Stimulated activated CD4-positive, alpha-beta T cell treated with anti-CD3 and anti-CD28 coated beads, Interleukin-1b, Interleukin-23, amount 100 ng/mL, for 48 hours (primary cell): ENCODE measurements around the gene LRRC17.

ENCODE experiments used
- DNase-seq: peaks from one replicate; pipeline ENCODE4 v3.0.0-alpha.2; 2020

The LRRC17 gene

GRCh38 chr7:102912742-102913141 lies at the start of gene LRRC17:
Gene LRRC17 (plus strand): TSS chr7:102913000. CDS start chr7:102933914, 20,914 bp downstream.
- no peak for DNase-seq

- no peak for DNase-seq
These were observed 47.8 kb upstream of the LRRC17 start for GRCh38 chr7:102864958-102865357.

DNA sequence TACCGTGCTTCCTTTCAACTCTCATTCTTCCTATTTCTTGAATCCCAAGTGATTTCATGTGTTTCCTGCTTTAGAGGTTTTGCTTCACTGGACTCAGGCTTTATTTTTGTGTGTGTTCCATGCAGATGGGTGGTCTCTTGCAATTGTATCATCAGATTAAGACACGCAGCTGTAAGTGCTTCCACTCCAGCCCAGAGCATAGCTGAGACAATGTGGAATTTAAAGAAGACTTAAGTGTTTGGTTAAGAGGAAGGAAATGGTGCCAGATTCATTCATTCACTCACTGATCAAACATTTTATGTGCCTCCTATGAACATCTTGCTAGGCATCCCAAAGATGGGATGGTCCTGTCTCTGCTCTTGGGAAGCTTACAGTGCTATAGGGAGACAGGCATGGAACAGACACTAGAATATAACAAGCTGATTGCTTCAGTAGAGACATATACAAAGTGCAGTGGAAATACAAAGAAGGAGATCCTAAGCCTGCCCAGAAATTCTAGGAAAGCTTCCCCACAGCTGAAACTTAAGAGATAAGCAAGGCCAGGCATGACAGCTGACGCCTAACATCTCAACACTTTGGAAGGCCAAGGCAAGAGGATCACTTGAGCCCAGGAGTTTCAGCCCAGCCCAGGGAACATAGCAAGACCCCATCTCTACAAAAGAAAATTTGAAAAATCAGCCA lies 46.1 kb upstream of the LRRC17 start:
- no peak for DNase-seq

- no peak for DNase-seq
These were observed 43.6 kb upstream of the LRRC17 start for GRCh38 chr7:102869195-102869594.

DNA sequence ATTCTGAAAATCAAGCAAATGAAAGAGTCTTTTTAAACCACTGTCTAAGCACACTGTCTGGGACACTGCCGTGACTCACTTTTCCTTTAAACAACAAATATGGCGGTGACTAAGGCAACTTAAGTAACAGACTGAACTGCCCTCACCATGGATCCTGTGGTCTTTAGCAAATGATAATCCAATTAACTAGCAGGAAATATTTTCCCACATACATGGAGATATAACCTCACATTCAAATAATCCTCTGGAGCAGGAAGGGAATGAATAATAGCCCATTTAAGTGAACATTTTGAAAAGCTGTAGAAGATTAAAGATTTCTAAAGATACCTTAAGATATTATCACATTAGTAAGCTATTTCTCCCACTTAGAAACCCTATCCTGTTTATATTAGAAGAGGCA lies 40.3 kb upstream of the LRRC17 start:
- DNase-seq: no peak

DNA sequence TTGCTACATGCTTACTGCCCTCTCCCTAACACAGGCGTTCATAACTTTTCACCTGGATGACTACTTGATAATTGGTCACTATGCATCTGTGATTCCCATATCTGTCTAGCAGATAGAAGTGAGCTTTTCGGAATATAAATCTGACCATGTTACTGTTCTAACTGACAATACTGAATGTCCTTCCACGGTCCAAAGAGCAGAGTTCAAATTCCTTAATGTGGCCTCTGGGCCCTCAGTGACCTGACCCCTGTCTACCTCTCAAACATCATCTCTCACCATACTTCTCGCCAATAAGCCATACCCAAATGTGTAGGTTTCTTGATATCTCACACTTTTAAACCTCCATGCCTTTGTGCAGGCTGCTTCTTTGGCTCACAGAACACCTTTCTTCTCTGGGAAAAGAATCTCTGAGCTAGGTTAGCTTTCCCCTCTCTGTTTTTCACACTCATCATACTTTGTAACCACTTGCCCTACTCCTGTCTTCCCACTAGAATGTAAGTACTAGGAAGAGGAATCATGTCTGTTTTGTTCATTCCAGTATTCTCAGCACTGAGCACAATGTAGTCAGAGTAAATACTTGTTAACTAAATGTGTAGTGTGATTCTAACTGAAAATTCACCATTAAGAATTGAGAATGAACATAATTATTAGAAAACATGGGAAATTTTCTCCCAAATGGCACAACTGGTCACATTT lies 39.2 kb upstream of the LRRC17 start:
- no peak for DNase-seq

DNA sequence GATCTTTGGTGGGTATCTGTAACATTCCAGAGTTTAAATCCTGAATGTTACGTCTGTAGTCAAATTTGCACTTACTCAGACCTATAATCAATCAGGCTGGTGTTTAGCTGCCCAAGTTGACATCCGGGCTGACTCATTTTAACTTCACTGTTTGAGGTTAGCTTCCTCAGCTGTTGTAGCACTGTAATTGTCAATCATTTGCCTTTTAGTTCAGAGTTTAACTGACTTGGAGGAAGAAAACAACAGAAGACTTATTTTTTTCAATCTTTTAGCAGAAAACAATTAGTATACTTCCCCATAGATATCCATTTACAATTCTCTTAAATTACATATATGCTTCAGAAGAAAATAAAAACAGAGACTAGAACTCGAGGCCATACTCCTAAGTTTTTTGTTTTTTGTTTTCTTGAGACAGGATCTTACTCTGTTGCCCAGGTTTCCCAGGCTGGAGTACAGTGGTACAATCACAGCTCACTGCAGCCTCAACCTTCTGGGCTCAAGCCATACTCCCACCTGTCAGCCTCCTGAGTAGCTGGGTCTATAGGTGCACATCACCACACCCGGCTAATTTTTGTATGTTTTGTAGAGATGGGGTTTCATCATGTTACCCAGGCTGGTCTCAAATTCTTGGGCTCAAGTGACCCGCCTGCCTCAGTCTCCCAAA lies 38.5 kb upstream of the LRRC17 start:
- peak; percentile 10 for DNase-seq

DNA sequence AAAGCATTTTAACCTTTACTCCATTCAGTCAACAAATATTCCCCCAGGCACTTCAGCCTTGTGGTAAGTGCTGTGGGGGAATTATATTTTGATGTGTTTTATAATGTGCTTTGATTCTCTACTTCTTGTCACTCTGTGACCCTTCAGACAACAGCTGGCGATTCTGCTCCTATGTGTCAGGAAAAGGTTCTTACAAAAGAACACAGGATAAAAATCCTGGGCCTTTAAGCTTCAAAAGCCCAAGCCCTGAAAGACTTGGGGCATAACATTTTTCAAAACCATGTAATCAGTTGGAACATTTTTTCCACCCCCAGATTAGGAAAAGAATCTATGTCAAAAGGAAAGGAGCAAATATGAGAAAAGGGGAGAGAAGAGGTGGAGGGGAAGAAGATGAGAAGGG lies 37.8 kb upstream of the LRRC17 start:
- DNase-seq: no peak

- peak; percentile 44 for DNase-seq
These were observed 37.0 kb upstream of the LRRC17 start for GRCh38 chr7:102875700-102876295.

DNA sequence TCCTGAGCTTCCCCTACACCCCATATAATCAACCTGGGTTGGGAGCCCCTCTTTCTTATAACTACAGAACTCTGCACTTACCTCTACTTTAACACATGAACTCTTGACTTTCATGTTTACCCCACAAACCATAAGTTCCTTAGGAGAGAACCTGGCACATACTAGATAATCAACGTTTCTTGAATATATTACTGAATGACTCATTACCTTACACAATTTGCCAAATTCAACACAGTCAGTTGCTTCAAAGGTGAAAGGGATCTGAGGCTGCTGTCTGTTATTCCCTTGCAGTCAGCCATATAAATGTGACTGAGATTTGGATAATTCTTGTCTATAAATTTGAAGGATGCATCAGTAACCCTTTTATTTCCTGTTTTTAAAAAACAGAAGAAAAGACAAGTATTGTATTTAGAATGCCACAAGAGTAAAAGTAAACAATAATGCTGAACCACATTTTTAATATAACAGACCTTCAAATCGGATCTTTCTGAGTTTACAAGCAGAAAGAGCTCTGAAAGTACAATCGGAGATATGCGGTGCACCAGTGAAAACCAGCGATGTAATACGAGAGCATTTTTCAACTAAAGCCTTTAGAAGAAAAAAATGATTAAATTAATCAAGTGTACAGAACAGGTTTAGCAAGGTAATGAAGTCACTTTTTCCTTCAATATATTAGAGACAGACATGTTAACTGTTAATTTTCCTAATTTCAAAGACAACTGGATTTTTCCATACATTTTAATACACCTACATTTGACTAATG lies 29.5 kb upstream of the LRRC17 start:
- no peak for DNase-seq

- DNase-seq: no peak
These were observed 24.1 kb upstream of the LRRC17 start for GRCh38 chr7:102888561-102889233.

GRCh38 chr7:102889851-102890250 lies 22.9 kb upstream of the LRRC17 start:
- no peak for DNase-seq

DNA sequence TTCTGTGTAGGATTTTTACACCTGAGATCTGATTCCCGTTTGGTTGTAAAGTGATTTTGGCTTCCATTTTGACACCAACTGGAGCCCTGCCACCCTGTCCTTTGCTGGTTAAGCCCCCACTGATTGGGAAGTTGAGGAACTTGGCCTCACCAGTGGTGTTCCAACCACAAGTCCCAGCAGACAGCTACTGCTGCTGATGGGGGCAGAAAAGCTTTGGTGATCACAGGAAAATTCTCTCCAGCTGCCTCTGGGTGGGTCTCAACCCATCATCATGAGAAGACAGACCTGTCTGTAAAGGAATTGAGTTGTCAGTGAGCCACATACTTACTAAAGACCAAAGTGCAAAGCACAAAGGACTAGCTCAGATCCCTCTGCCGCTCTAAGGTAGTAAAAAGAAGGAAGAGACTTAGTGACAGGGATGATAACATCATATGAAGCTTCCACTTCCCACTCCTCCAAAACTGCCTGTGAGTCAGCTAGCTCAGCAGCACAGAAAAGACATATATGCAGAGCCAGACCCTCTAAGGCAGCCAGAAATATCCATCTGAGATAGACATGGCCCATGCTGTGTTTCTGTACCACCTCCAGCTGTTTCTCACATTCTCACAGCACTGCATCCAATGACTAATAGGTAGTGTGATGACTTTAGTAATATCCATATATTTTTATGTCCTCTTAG lies 22.4 kb upstream of the LRRC17 start:
- DNase-seq: no peak

- DNase-seq: no peak
These were observed 21.7 kb upstream of the LRRC17 start for GRCh38 chr7:102890971-102891692.

GRCh38 chr7:102891693-102892261 lies 21.0 kb upstream of the LRRC17 start:
- DNase-seq: no peak

- DNase-seq: no peak
These were observed 20.0 kb upstream of the LRRC17 start for GRCh38 chr7:102892631-102893278.

DNA sequence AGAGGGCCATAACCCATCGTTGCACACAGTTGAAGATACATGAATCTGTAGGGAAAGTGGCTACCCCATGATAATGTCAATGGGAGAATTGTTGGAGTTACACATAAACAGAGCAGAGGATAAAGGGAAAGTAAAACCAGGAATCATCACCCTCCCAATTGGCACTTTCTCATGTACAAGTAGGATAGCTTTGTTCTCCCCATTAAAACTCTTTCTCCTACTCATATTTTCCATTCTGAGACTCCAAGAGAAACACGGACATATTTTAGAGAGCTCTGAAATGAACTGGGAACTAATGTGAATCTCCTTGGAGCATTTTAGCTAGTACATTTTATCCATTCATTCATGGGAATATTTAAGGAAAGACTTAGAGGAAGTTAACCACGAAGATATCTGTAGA lies 17.2 kb upstream of the LRRC17 start:
- DNase-seq: no peak

GRCh38 chr7:102896585-102896984 lies 16.2 kb upstream of the LRRC17 start:
- DNase-seq: no peak

DNA sequence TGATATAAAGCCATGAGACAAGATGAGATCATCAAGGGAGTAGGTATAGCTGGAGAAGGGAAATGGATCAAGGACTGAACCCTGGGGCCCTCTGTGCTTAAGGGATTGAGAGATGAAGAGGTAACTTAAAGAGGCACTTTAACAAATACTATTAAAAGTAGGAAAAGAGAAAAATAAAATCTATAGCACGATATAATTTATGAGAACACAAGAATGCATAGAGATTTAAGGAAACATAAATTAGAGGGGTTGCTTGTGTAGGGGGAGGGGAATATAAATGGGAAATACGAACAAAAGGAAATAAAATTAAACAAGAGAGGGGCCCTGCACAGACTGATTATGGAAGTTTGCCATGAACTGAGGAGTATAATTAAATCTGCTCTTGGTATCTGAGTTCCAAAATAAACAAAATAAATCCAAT lies 15.6 kb upstream of the LRRC17 start:
- DNase-seq: no peak
